ENCODE measurements around the gene ADPRM. TPM values are rescaled to one million over a fixed set of nuclear protein-coding genes. Genes with fewer than 3 reads are reported as not detected.

ADPRM gene, protein sequence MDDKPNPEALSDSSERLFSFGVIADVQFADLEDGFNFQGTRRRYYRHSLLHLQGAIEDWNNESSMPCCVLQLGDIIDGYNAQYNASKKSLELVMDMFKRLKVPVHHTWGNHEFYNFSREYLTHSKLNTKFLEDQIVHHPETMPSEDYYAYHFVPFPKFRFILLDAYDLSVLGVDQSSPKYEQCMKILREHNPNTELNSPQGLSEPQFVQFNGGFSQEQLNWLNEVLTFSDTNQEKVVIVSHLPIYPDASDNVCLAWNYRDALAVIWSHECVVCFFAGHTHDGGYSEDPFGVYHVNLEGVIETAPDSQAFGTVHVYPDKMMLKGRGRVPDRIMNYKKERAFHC
- total RNA-seq (2012; rRNA removed), result 7.4 and 10.9 TPM in 2 replicates

DNA sequence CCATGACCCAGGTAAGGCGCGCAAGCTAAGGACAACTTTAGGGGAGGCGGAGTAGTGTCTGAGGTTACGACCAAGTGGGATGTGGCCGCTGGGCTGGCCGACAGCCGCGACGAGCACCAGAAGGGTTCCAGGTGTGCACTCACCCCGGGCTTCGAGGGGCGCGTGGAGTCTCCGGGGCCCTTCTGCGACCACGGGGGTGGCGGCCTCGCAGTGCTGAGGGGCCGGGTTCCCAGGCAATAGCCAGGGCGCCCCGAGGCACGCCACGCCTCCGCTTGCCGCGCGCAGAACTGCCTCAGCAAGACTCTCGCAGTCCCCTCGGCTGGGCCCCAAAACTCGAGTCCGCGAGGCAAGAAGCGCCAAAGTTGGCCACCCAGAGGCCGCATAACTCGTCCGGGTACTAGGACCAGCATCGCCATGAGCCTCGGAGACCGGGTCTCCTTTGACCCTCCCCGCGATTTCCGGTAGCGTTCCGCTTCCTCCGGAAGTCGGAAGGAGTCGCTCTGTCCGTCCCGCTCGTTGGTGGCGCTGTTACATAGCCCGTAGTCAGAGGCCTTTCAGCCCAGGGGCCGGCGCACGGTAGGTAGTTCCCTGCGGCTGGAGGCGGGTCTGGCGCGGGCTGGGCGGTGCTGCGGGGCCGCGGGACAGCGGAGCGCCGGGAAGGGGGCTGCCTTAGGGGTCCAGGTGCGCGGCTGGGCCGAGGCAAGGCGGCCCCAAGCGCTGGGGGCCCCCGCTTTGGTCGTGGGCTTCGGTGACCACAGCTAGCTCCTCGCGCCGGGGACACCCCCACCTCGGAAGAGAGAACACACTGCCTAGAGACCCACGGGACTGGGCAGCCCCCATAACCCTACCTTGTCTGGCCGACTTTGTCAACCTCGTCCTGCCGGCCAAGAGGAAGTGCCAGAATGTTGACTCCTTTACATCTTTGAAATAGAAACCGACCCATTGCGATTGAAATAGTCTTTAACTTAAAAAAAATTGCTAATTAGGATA lies at the start of gene ADPRM, which contains the start of gene SCO1:
ADPRM (plus strand) TSS at position 503 of the 990 bp plus-strand sequence. CDS start 7,333 bp downstream, outside the sequence.
SCO1 (minus strand) TSS at position 442 of the 990 bp plus-strand sequence; CDS start at position 416, 26 bp downstream.
- no peaks in the 10 kb centered on the region for H3K27me3 ChIP-seq (ENCODE audit: control insufficient read depth, insufficient read depth, low read length)
- peak within 1 kb of the TSS; percentile 95 for H3K9ac ChIP-seq (ENCODE audit: low read depth, low read length)
- peaks cover 23% of the 10 kb centered on the region for H3K4me1 ChIP-seq (ENCODE audit: control insufficient read depth, insufficient read depth, low read length)
- peak within 1 kb of the TSS; percentile 96 for H3K4me2 ChIP-seq (ENCODE audit: low read length)
- no peaks in the 10 kb centered on the region for H3K9me3 ChIP-seq (replicated peaks; ENCODE audit: low read length)
- peaks cover 18% of the 10 kb centered on the region for H3K36me3 ChIP-seq (ENCODE audit: insufficient read depth, low read length)
- H3K4me3 ChIP-seq (ENCODE audit: low read length), result peak within 1 kb of the TSS; percentile 91

DNA sequence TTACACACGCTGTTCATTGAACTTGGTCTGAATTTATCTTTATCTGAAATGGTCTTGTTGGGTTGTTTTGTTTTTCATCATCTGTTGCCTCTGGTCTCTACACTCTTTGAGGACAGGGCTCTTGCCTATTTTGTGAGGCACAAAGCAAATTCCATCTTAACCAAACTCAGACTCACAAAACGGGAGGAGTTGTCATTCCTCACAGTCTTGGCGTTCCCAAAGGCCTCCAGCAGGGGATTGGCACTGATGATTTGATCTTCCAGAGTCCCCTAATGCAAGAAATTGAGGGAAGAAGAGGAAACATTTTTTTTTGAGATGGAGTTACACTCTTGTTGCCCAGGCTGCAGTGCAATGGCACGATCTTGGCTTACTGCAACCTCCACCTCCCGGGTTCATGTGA lies 49.0 kb upstream of the ADPRM start:
- no peak overlapping the region for H3K4me2 ChIP-seq (ENCODE audit: low read length)
- no peaks in the 10 kb centered on the region for H3K36me3 ChIP-seq (ENCODE audit: insufficient read depth, low read length)
- H3K9me3 ChIP-seq (replicated peaks; ENCODE audit: low read length), result no peaks in the 10 kb centered on the region
- H3K4me1 ChIP-seq (ENCODE audit: control insufficient read depth, insufficient read depth, low read length), result peaks cover 15% of the 10 kb centered on the region
- no peaks in the 10 kb centered on the region for H3K27me3 ChIP-seq (ENCODE audit: control insufficient read depth, insufficient read depth, low read length)
- H3K9ac ChIP-seq (ENCODE audit: low read depth, low read length), result no peak overlapping the region
- no peak overlapping the region for H3K4me3 ChIP-seq (ENCODE audit: low read length)

DNA sequence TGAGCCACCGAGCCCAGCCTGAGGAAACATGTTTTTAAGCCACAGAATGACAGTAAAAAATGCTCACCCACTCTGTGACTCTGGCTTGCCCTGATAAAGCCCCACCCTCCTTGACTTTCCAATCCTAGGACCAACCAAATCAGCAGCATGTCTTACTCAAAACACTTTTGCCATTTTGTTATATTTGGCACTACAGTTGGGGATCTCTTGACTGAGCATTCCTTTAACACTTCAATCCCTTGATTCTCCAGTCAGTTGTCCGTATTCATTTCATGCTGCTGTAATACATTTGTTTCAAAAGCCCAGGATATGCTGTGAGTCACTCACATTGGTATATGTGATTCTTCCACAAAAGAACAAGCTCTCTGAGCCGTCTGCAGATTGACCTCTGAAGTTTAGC lies 48.4 kb upstream of the ADPRM start:
- Histone ChIP-seq H3K4me2 (ENCODE audit: low read length) (no peak overlapping the region), H3K4me1 (ENCODE audit: control insufficient read depth, insufficient read depth, low read length) (peaks cover 16% of the 10 kb centered on the region), H3K36me3 (ENCODE audit: insufficient read depth, low read length) (no peaks in the 10 kb centered on the region), H3K27me3 (ENCODE audit: control insufficient read depth, insufficient read depth, low read length) (no peaks in the 10 kb centered on the region), H3K9ac (ENCODE audit: low read depth, low read length) (no peak overlapping the region), H3K9me3 (replicated peaks; ENCODE audit: low read length) (no peaks in the 10 kb centered on the region), H3K4me3 (ENCODE audit: low read length) (no peak overlapping the region)

DNA sequence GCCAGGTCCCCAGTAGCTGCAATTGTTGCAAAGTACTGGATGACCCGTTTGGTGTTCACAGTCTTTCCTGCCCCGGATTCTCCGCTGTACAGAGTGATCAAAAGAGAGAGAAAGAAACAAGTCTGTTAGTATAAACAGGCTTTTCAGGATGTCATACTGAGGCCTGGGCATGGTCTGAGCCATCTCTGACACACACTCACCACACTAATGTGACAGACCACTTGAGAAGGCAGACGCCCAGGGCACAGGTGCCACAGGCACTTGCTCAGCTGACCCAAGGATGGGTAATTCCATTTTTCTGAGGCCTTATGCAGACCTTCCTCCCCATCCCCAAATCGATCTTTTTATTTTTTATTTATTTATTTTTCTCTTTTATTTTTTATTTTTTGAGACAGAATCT lies 47.8 kb upstream of the ADPRM start:
- no peaks in the 10 kb centered on the region for H3K27me3 ChIP-seq (ENCODE audit: control insufficient read depth, insufficient read depth, low read length)
- H3K4me3 ChIP-seq (ENCODE audit: low read length), result no peak overlapping the region
- peaks cover 16% of the 10 kb centered on the region for H3K4me1 ChIP-seq (ENCODE audit: control insufficient read depth, insufficient read depth, low read length)
- H3K9me3 ChIP-seq (replicated peaks; ENCODE audit: low read length), result no peaks in the 10 kb centered on the region
- no peak overlapping the region for H3K4me2 ChIP-seq (ENCODE audit: low read length)
- H3K9ac ChIP-seq (ENCODE audit: low read depth, low read length), result no peak overlapping the region
- no peaks in the 10 kb centered on the region for H3K36me3 ChIP-seq (ENCODE audit: insufficient read depth, low read length)

- Histone ChIP-seq H3K27me3 (ENCODE audit: control insufficient read depth, insufficient read depth, low read length) (no peaks in the 10 kb centered on the region), H3K9ac (ENCODE audit: low read depth, low read length) (no peak overlapping the region), H3K4me1 (ENCODE audit: control insufficient read depth, insufficient read depth, low read length) (peaks cover 16% of the 10 kb centered on the region), H3K4me3 (ENCODE audit: low read length) (no peak overlapping the region), H3K4me2 (ENCODE audit: low read length) (no peak overlapping the region), H3K9me3 (replicated peaks; ENCODE audit: low read length) (no peaks in the 10 kb centered on the region), H3K36me3 (ENCODE audit: insufficient read depth, low read length) (no peaks in the 10 kb centered on the region)
These were observed 45.5 kb upstream of the ADPRM start for GRCh38 chr17:10651927-10652326.

DNA sequence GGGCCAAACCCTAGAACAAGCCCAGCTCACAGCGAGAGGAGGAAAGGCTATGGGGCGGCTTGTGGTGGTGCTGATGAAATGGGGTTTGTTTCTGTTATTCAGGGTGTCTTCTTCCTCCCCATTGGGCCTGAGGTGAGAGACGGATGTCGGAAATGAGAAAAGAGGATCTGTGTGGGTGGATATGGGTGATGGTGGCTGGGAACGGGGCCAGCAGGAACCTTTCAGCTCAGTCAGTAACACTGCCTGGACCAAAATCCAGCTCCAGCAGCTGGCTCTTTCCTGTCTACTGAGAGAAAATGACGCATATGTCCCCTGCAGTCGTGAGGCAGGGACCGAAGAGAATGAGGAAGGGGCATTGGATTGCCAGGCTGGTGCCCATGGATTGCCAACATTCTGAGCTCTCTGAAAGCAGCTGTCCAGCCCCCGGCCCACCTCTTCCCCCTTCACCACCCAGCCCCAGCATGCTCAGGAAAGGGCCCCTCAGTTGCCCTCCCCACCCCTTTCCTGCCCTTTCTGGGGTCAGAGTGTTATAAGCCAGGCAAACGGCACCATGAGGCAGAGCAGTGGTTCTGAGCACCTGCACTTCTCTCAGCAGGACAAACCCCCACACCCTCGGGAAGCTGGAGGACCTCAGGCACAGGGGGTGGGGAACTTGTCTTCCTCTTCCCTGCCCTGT lies 44.3 kb upstream of the ADPRM start:
- no peaks in the 10 kb centered on the region for H3K9me3 ChIP-seq (replicated peaks; ENCODE audit: low read length)
- H3K9ac ChIP-seq (ENCODE audit: low read depth, low read length), result no peak overlapping the region
- peaks cover 16% of the 10 kb centered on the region for H3K4me1 ChIP-seq (ENCODE audit: control insufficient read depth, insufficient read depth, low read length)
- H3K36me3 ChIP-seq (ENCODE audit: insufficient read depth, low read length), result no peaks in the 10 kb centered on the region
- peak overlapping the region; percentile 15 for H3K4me2 ChIP-seq (ENCODE audit: low read length)
- H3K27me3 ChIP-seq (ENCODE audit: control insufficient read depth, insufficient read depth, low read length), result no peaks in the 10 kb centered on the region
- H3K4me3 ChIP-seq (ENCODE audit: low read length), result no peak overlapping the region

DNA sequence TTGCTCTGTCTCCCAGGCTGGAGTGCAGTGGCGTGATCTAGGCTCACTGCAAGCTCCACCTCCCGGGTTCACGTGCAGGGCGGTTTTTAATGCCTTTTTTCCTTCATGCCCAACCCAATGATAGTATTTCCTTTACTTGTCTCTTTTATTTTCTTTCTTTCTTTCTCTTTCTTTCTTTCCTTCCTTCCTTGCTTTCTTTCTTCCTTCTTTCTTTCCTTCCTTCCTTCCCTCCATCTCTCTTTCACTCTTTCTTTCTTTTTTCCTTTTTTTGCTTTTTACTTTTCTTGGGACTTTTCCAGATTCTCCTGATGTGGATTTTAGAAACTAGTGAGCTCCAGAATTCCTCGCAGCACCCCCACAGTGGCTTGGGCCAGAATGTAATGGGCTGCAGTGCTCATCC lies 43.4 kb upstream of the ADPRM start:
- Histone ChIP-seq H3K36me3 (ENCODE audit: insufficient read depth, low read length) (no peaks in the 10 kb centered on the region), H3K27me3 (ENCODE audit: control insufficient read depth, insufficient read depth, low read length) (no peaks in the 10 kb centered on the region), H3K4me3 (ENCODE audit: low read length) (no peak overlapping the region), H3K4me2 (ENCODE audit: low read length) (no peak overlapping the region), H3K9me3 (replicated peaks; ENCODE audit: low read length) (no peaks in the 10 kb centered on the region), H3K9ac (ENCODE audit: low read depth, low read length) (no peak overlapping the region), H3K4me1 (ENCODE audit: control insufficient read depth, insufficient read depth, low read length) (peaks cover 12% of the 10 kb centered on the region)

DNA sequence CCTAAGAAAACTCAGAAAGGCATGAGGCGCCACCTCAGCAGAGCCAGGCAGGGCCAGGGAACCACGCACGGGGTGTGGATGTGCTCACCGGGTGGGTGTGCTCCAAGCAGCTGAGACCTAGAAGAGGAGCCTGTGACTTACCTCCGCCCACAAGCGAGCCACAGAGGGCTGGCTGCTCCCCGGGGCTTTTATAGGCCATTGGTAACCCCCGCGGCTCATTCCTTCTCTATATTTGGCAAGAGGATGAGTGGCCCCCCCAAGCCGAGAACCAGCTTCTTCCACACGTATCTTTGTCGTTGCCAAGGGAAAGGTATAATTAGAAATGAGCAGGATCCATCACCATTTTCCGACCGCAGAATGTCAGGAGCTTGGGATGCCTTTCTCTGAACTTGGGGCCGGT lies 40.2 kb upstream of the ADPRM start, which contains the start of gene MYH3:
MYH3 (minus strand) TSS at position 162 of the 400 bp plus-strand sequence. CDS start 2,245 bp downstream, outside the sequence.
- no peak within 1 kb of the TSS for H3K4me2 ChIP-seq (ENCODE audit: low read length)
- H3K9me3 ChIP-seq (replicated peaks; ENCODE audit: low read length), result no peaks in the 10 kb centered on the region
- no peak within 1 kb of the TSS for H3K9ac ChIP-seq (ENCODE audit: low read depth, low read length)
- no peaks in the 10 kb centered on the region for H3K36me3 ChIP-seq (ENCODE audit: insufficient read depth, low read length)
- H3K4me3 ChIP-seq (ENCODE audit: low read length), result no peak within 1 kb of the TSS
- H3K27me3 ChIP-seq (ENCODE audit: control insufficient read depth, insufficient read depth, low read length), result no peaks in the 10 kb centered on the region
- peaks cover 12% of the 10 kb centered on the region for H3K4me1 ChIP-seq (ENCODE audit: control insufficient read depth, insufficient read depth, low read length)

GRCh38 chr17:10657879-10658278 lies 39.5 kb upstream of the ADPRM start:
- no peak overlapping the region for H3K4me3 ChIP-seq (ENCODE audit: low read length)
- H3K36me3 ChIP-seq (ENCODE audit: insufficient read depth, low read length), result no peaks in the 10 kb centered on the region
- no peak overlapping the region for H3K9ac ChIP-seq (ENCODE audit: low read depth, low read length)
- no peaks in the 10 kb centered on the region for H3K27me3 ChIP-seq (ENCODE audit: control insufficient read depth, insufficient read depth, low read length)
- no peak overlapping the region for H3K4me2 ChIP-seq (ENCODE audit: low read length)
- H3K9me3 ChIP-seq (replicated peaks; ENCODE audit: low read length), result no peaks in the 10 kb centered on the region
- H3K4me1 ChIP-seq (ENCODE audit: control insufficient read depth, insufficient read depth, low read length), result peaks cover 11% of the 10 kb centered on the region

DNA sequence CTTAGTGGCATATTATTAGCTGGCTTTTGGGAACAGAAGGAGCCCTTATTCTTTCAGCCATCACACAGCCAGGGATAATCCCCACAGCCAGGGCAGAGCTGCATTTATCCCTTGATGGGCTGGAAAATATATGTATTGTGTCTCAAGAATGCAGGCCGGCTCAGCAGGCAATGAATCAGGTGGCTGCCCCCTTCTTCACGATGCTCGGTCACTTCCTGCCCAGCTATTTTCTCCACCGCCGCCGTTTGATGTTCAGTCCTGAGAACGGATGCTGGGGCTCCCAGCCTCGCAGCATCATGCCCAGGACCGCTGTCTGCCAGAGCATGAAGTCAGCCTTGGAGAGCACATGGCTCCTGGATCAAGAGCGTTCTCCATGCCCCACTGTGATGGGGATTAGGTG lies 36.0 kb upstream of the ADPRM start:
- H3K4me2 ChIP-seq (ENCODE audit: low read length), result no peak overlapping the region
- H3K9ac ChIP-seq (ENCODE audit: low read depth, low read length), result no peak overlapping the region
- no peak overlapping the region for H3K4me3 ChIP-seq (ENCODE audit: low read length)
- no peaks in the 10 kb centered on the region for H3K36me3 ChIP-seq (ENCODE audit: insufficient read depth, low read length)
- peaks cover 5% of the 10 kb centered on the region for H3K4me1 ChIP-seq (ENCODE audit: control insufficient read depth, insufficient read depth, low read length)
- H3K27me3 ChIP-seq (ENCODE audit: control insufficient read depth, insufficient read depth, low read length), result no peaks in the 10 kb centered on the region
- H3K9me3 ChIP-seq (replicated peaks; ENCODE audit: low read length), result no peaks in the 10 kb centered on the region

DNA sequence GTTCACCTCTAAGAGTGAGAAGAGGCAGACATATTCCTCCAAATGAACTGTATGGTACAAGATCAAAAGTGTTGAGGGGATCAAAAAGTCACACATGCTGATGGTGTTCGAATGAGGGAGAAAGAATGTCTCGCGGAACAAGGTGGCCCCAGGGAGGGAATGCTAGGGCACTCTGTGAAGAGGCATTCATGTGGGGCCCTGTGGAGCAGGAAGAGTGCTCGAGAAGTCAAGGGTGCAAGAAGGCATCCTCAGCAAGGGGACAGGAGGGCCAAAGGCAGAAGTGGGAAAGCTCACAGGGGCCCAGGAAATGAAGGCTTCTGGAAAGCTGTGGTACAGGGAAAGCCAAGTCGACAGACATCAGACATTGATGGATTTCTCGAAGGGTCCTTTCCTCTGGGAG lies 34.2 kb upstream of the ADPRM start:
- no peak overlapping the region for H3K9ac ChIP-seq (ENCODE audit: low read depth, low read length)
- H3K27me3 ChIP-seq (ENCODE audit: control insufficient read depth, insufficient read depth, low read length), result no peaks in the 10 kb centered on the region
- H3K36me3 ChIP-seq (ENCODE audit: insufficient read depth, low read length), result no peaks in the 10 kb centered on the region
- no peak overlapping the region for H3K4me3 ChIP-seq (ENCODE audit: low read length)
- H3K4me1 ChIP-seq (ENCODE audit: control insufficient read depth, insufficient read depth, low read length), result peaks cover 10% of the 10 kb centered on the region
- H3K9me3 ChIP-seq (replicated peaks; ENCODE audit: low read length), result no peaks in the 10 kb centered on the region
- H3K4me2 ChIP-seq (ENCODE audit: low read length), result no peak overlapping the region

Data from skeletal muscle satellite cell (primary cell).